ENCODE results near the gene ZNF275. TPM values are rescaled to one million over a fixed set of nuclear protein-coding genes. Genes with fewer than 3 reads are reported as not detected.

The ZNF275 gene
- total and polyA plus RNA-seq, 10 of the 15 experiments (the other 5 are each of a cell fraction or from before 2014, with no cell fraction given) = 1.3 to 17.4 (median 6.2) TPM

DNA sequence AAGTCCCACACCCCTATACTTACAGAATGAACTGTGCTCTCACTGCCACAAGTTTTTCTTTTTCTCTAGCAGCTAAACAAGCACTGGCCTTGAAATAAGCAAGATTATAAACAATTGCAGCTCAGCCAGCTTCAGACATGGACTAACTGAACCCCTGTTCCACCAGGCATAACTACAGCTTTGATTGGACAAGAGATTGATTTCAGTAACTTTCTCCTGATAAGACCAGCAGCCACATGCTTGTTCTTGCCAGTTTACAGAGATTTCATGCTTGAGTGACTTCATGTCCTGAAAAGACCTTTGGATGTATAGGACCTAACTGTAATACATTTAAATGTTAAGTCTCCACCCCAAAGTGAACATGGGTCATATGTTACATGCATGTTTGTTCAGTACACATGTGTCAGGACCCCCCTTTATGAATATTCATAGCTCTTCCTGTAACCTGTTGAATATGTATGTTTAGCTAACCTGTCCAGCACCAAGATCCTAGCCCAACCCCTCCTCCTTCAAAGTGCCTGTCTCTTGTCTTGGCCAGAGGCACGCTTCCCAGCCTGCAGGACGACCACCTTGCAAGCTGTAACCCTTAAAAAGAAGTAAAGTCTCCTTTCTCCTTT, 27.9 kb downstream of the ZNF275 start:
- no peak for FAIRE-seq
- no peak for ATAC-seq
- no peaks in the 10 kb centered on the region for H4K20me1 ChIP-seq (ENCODE audit: control insufficient read depth, insufficient read depth)
- no TSS peak for BruUV-seq (replicated peaks)
- no peak overlapping the region for H3K9ac ChIP-seq (ENCODE audit: control insufficient read depth, insufficient read depth, low read length)
- ChIA-PET CTCF (interaction anchor here (0.6 kb wide), 1 partner anchor 436 kb away, joined by 4 read pairs; no protein-coding TSS in a partner anchor), SMC1A (ENCODE audit: uncharacterized antibody, unreplicated experiment) (no interaction called here), RAD21 (ENCODE audit: unreplicated experiment) (no interaction called here), POLR2A (no interaction called here)
- no peak overlapping the region for H3K4me3 ChIP-seq
- no peak overlapping the region for H2AFZ ChIP-seq (ENCODE audit: control insufficient read depth, low read depth, low read length)
- no peaks in the 10 kb centered on the region for H3K79me2 ChIP-seq (ENCODE audit: control insufficient read depth, insufficient read depth, low read length)
- H3K27ac ChIP-seq (ENCODE audit: control insufficient read depth, insufficient read depth) = no peak overlapping the region
- in situ Hi-C loops (cut with MboI) (no loop called here), intact Hi-C loops (cut with micrococcal nuclease; ENCODE audit: unreplicated experiment) (no loop called here)
- DNase-seq (ENCODE audit: low read depth, low spot score) = no peak
- no peaks in the 10 kb centered on the region for H3K36me3 ChIP-seq (ENCODE audit: control insufficient read depth in 2 of 2, insufficient read depth in 2 of 2, low read length in 1 of 2)
- no peaks in the 10 kb centered on the region; the same call in 2 of the 3 replicates for H3K9me3 ChIP-seq (replicated peaks; ENCODE audit: control insufficient read depth, insufficient read depth, low read length)
- H3K27me3 ChIP-seq (replicated peaks in 1 of 2; ENCODE audit: control insufficient read depth in 2 of 2, insufficient read depth in 2 of 2, low read length in 1 of 2) = no peaks in the 10 kb centered on the region
- no peaks in the 10 kb centered on the region; the same call in 1 of the 2 replicates for H3K4me1 ChIP-seq (ENCODE audit: control insufficient read depth, insufficient read depth, low read length)
- H3K4me2 ChIP-seq (ENCODE audit: control insufficient read depth, insufficient read depth) = no peak overlapping the region
- 32% methylated on average over 2 of the region's 2 CpGs for WGBS (ENCODE audit: insufficient coverage, insufficient replicate concordance, low lambda C conversion rate, missing lambda C conversion rate)
- no peak for TF ChIP-seq STAT1 (conservative IDR thresholded peaks at IDR 0.05)
- TF ChIP-seq, protein P1, sequence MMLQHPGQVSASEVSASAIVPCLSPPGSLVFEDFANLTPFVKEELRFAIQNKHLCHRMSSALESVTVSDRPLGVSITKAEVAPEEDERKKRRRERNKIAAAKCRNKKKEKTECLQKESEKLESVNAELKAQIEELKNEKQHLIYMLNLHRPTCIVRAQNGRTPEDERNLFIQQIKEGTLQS (IDR thresholded peaks at IDR 0.05; ENCODE audit: borderline replicate concordance, extremely low read depth, low read depth, low read length) = no peak
- no peak for TF ChIP-seq EP300 (IDR thresholded peaks at IDR 0.05; ENCODE audit: borderline replicate concordance in 1 of 2, control insufficient read depth in 1 of 2, low read depth in 2 of 2, low read length in 2 of 2)
- no peak for TF ChIP-seq MXI1 (IDR thresholded peaks at IDR 0.05; ENCODE audit: low read depth, low read length)
- no peak for TF ChIP-seq JUNB (IDR thresholded peaks at IDR 0.05)
- no peak for TF ChIP-seq HDGF (IDR thresholded peaks at IDR 0.05)
- TF ChIP-seq PAX5 (IDR thresholded peaks at IDR 0.05; ENCODE audit: borderline replicate concordance, low read depth, low read length) = no peak
- no peak for TF ChIP-seq SREBF2 (IDR thresholded peaks at IDR 0.05; ENCODE audit: low read length)
- no peak for TF ChIP-seq SPI1 (IDR thresholded peaks at IDR 0.05; ENCODE audit: borderline replicate concordance, insufficient read depth, low read depth, low read length)
- TF ChIP-seq NR2C2 (IDR thresholded peaks at IDR 0.05; ENCODE audit: borderline replicate concordance, control insufficient read depth, insufficient read length, low read depth) = no peak
- TF ChIP-seq MYB (IDR thresholded peaks at IDR 0.05; ENCODE audit: borderline replicate concordance, low read depth, low read length) = no peak
- TF ChIP-seq ZBED1 (IDR thresholded peaks at IDR 0.05; ENCODE audit: borderline replicate concordance) = no peak
- no peak for TF ChIP-seq SP1 (IDR thresholded peaks at IDR 0.05; ENCODE audit: low read depth, low read length)
- TF ChIP-seq, protein P2, sequence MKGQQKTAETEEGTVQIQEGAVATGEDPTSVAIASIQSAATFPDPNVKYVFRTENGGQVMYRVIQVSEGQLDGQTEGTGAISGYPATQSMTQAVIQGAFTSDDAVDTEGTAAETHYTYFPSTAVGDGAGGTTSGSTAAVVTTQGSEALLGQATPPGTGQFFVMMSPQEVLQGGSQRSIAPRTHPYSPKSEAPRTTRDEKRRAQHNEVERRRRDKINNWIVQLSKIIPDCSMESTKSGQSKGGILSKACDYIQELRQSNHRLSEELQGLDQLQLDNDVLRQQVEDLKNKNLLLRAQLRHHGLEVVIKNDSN (IDR thresholded peaks at IDR 0.05; ENCODE audit: borderline replicate concordance, extremely low read length, insufficient read depth, low read depth, low read length) = no peak
- no peak for TF ChIP-seq FOXK2 (IDR thresholded peaks at IDR 0.05)
- TF ChIP-seq, protein P3, sequence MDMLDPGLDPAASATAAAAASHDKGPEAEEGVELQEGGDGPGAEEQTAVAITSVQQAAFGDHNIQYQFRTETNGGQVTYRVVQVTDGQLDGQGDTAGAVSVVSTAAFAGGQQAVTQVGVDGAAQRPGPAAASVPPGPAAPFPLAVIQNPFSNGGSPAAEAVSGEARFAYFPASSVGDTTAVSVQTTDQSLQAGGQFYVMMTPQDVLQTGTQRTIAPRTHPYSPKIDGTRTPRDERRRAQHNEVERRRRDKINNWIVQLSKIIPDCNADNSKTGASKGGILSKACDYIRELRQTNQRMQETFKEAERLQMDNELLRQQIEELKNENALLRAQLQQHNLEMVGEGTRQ (IDR thresholded peaks at IDR 0.05; ENCODE audit: borderline replicate concordance, low read depth, low read length) = no peak
- TF ChIP-seq HDAC6 (IDR thresholded peaks at IDR 0.05; ENCODE audit: unreplicated experiment) = no peak
